BLaER1 (cell line): ENCODE data around the gene MACF1.
A peak's percentile ranks its signal among the peaks of the same experiment; 100 is the strongest.

Experiments used
- H3K27ac ChIP-seq: shearing (Covaris generic); formaldehyde crosslinking; 2 replicates; pipeline ENCODE4 v1.8.1; 2022
- H3K27me3 ChIP-seq: shearing (Covaris generic); formaldehyde crosslinking; 2 replicates; pipeline ENCODE4 v1.8.1; 2022
- H3K36me3 ChIP-seq: shearing (Covaris generic); formaldehyde crosslinking; 2 replicates; pipeline ENCODE4 v1.8.1; 2022
- H3K4me1 ChIP-seq: shearing (Covaris generic); formaldehyde crosslinking; 2 replicates; pipeline ENCODE4 v1.8.1; 2022
- H3K4me2 ChIP-seq: shearing (Covaris generic); formaldehyde crosslinking; 2 replicates; pipeline ENCODE4 v1.8.1; 2022
- H3K4me3 ChIP-seq: shearing (Covaris generic); formaldehyde crosslinking; 2 replicates; pipeline ENCODE4 v1.8.1; 2022
- H3K9ac ChIP-seq: shearing (Covaris generic); formaldehyde crosslinking; 2 replicates; pipeline ENCODE4 v1.8.1; 2022
- H3K9me3 ChIP-seq: shearing (Covaris generic); formaldehyde crosslinking; 2 replicates; pipeline ENCODE4 v1.8.1; 2022
- H4K20me1 ChIP-seq: shearing (Covaris generic); formaldehyde crosslinking; 2 replicates; pipeline ENCODE4 v1.8.1; 2022
- Cebpa-rat ChIP-seq: shearing (Covaris generic); IDR thresholded peaks from 2 replicates; pipeline ENCODE4 v1.8.1; 2022

The MACF1 gene

DNA sequence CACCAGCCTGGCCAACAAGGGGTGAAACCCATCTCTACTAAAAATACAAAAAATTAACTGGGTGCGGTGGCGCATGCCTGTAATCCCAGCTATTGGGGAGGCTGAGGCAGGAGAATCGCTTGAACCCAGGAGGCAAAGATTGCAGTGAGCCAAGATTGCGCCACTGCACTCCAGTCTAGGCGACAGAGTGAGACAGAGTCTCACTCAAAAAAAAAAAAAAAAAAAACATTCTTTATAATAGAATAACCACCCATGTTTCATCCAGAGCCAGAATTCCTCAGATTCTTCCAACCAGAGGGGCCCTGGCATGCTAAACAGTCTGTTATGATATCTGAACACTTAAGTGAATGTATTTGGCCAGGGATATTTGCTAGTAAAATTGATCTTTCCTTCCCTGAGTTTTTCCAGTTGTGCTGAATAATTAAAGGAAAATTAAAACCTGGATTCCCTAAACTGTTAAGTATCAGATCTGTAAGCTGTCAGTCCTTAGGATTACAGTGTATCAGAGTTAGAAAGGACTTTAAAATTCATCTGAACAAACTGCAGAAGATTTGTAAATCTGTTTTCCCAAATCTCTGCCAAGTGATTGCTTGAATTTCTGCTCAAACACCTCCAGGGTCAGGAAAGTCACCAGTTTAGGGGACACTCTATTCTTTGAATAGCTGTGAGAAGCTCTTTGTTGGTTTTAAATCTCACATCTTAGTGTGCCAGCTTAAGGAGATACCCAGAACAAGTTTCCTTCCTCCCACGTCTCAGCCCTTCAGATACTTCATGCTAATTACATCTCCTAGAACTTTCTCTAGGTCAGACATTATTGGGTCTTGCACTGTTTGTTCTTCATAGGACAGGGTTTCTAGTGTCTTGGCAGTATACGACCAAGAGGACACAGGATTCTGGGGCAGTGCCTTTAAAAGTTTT lies 202.3 kb downstream of the MACF1 start:
- no peak for TF ChIP-seq Cebpa-rat
- peaks cover 39% of the 10 kb centered on the region; the same call in 1 of the 2 replicates for H3K36me3 ChIP-seq
- peaks cover 91% of the 10 kb centered on the region for H4K20me1 ChIP-seq
- no peaks in the 10 kb centered on the region for H3K27me3 ChIP-seq
- H3K9ac ChIP-seq: no peak overlapping the region
- no peaks in the 10 kb centered on the region for H3K9me3 ChIP-seq
- H3K4me2 ChIP-seq: no peak overlapping the region; the same call in 1 of the 2 replicates
- no peak overlapping the region for H3K27ac ChIP-seq
- H3K4me1 ChIP-seq: peaks cover 68% of the 10 kb centered on the region
- no peak overlapping the region for H3K4me3 ChIP-seq

DNA sequence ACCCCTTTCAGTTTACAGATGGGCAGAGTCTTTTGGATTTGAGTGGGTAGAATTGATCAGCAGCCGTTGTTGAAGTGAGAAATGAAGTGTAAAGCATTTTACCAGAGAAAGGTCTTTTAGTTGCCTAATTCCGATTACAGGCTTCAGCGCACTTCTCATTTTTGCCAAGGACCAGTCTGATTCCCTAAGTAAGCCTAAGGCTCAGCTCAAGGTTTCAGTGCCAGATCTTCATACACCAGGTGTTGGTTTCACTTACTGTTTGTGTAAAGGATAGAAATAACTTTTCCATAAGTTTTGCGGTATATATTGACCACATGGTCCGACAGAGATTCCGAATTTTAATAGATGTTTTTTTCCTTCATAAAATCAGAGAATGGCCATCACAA lies 203.0 kb downstream of the MACF1 start:
- Histone ChIP-seq H3K4me3 (peak overlapping the region; percentile 86; the same call in 1 of the 2 replicates), H3K4me1 (peaks cover 75% of the 10 kb centered on the region), H3K9me3 (no peaks in the 10 kb centered on the region), H3K36me3 (peaks cover 39% of the 10 kb centered on the region), H3K27ac (no peak overlapping the region), H4K20me1 (peaks cover 91% of the 10 kb centered on the region), H3K9ac (peak overlapping the region; percentile 85), H3K4me2 (peak overlapping the region; percentile 95), H3K27me3 (no peaks in the 10 kb centered on the region)
- TF ChIP-seq Cebpa-rat: no peak

DNA sequence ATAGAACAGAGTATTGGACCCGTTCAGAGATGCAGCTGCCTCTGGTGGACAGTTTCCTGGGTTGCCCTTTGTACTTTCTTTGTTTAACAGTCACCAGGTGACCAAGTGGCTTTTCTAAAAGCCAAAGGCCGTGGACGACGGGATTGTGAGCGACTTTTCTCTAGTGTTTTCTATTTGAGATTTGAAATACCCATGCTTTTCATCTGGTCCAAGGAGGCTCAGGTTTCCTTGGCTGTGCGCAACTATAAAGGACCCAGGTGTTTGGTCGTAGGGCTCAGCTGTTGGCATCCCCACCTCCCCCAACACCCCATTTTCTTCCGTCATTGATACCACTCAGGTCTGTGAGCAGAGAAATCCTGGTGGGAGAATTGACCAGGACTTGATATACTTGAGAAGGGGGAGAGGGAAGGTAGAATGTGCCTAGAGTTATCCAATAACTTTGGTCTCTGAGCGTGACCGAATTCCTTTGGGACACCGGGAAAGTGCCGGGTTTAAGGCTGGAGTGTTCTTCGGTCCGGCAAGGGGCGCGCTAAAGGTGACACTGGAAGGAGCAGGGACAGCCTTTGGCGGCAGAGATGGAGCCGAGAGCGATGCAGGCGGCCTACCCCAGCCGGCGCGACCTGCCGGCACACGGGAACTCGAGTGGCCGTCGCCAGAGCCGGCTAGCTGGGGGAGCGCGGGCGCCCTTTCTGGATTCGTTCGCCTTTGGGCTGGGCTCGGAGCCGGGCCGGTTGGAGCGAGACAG lies 203.6 kb downstream of the MACF1 start:
- no peaks in the 10 kb centered on the region for H3K27me3 ChIP-seq
- peak overlapping the region; percentile 83 for H3K27ac ChIP-seq
- H3K4me2 ChIP-seq: peak overlapping the region; percentile 95
- H4K20me1 ChIP-seq: peaks cover 91% of the 10 kb centered on the region
- no peak for TF ChIP-seq Cebpa-rat
- H3K4me3 ChIP-seq: peak overlapping the region; percentile 86
- peaks cover 81% of the 10 kb centered on the region for H3K4me1 ChIP-seq
- peak overlapping the region; percentile 85 for H3K9ac ChIP-seq
- no peaks in the 10 kb centered on the region for H3K9me3 ChIP-seq
- H3K36me3 ChIP-seq: peaks cover 39% of the 10 kb centered on the region

DNA sequence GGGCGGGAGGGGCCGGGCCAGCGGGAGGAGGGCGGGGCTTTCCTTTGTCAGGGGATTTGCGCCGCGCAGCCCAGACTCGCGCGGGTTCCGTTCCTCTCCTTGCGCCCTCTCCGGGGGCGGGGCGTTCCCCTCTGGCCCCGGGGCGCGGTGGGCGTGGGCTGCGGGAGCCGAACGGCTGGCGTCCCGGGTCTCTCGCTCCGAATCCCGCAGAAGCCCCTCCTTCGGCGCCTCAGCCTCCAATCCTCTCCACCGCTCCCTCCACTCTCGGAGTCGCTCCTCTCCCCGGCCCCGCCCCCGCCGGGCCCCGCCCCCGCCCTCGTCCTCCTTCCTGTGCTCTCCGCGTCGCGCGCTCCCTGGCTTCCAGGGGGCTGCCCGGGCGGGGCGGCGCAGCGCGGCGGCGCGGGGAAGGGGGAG lies 204.2 kb downstream of the MACF1 start:
- peaks cover 91% of the 10 kb centered on the region for H4K20me1 ChIP-seq
- TF ChIP-seq Cebpa-rat: no peak

DNA sequence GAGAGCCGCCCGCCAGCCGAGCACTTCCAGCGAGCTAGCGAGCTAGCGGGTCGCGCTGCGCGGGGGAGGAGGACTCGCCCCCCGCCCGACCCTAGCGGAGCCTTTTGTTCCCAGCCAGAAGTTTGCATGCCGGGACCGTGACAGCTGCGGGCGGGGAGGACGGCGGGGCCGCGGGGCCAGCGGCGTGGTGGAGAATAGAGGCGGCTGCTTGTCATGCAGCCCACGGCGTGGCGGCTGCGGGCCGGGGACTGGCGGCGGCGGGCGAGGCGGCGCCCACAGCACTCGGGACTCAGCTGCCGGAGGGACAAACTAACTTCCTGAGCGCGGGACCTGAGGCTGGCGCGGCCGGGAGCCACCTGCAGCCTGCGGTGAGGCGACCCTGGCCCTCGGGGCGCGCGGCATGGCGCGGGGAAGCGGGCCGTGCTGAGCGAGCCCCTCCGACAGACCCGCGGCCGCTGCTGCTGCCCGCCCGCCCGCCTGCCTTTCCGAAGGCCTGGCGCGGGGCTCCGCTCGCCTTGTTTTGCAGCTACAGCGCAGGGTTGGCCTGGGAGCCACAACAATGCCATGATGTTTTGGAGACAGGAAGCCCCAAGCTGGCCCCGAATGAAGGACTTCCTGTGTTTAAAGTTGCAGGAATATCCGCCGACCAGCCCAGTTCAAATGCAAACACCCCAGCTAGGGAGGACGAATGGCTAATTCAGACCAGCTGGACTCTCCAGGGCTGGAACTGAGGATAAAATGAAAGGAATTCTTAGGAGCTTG lies 204.7 kb downstream of the MACF1 start:
- Histone ChIP-seq H3K36me3 (peaks cover 37% of the 10 kb centered on the region), H3K4me2 (peak overlapping the region; percentile 97), H4K20me1 (peaks cover 92% of the 10 kb centered on the region), H3K9me3 (no peaks in the 10 kb centered on the region), H3K9ac (peak overlapping the region; percentile 88), H3K4me1 (peaks cover 85% of the 10 kb centered on the region), H3K27me3 (no peaks in the 10 kb centered on the region), H3K4me3 (peak overlapping the region; percentile 86), H3K27ac (peak overlapping the region; percentile 83)
- no peak for TF ChIP-seq Cebpa-rat

More for the DNA sequence above, 204.2 kb downstream of the MACF1 start:
- H3K4me3 ChIP-seq: peak overlapping the region; percentile 86
- H3K27ac ChIP-seq: peak overlapping the region; percentile 83
- H3K36me3 ChIP-seq: peaks cover 35% of the 10 kb centered on the region
- peak overlapping the region; percentile 97 for H3K4me2 ChIP-seq
- peaks cover 82% of the 10 kb centered on the region for H3K4me1 ChIP-seq
- no peaks in the 10 kb centered on the region for H3K27me3 ChIP-seq
- H3K9me3 ChIP-seq: no peaks in the 10 kb centered on the region
- H3K9ac ChIP-seq: peak overlapping the region; percentile 88

DNA sequence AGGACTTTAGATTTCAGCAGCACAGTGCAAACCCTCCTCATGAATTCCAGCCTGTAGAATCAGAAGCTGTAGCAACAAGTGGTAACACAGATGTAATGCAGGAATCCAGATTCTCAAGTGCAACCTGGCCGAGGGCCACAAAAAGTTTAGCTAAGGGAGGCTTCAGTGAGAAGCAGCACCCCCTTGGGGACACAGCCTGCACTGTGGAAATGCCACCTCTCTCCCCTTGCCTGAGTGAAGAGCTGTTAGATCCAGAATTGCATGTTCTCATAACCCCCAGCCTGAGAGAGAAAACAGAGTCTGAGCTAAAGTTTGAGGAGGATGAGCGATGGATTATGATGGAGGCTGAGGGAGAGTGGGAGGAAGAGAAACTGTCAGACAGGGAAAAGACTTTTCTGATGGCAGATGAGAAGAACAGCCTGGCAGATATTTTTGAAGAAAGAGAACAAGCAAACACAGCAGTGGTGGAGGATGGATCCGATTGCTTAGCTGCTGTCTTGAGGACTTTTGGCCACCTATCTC lies 206.5 kb downstream of the MACF1 start:
- H3K27me3 ChIP-seq: no peaks in the 10 kb centered on the region
- H3K9me3 ChIP-seq: no peaks in the 10 kb centered on the region
- H3K9ac ChIP-seq: peak overlapping the region; percentile 88
- H3K4me1 ChIP-seq: peaks cover 75% of the 10 kb centered on the region
- no peak overlapping the region for H3K4me3 ChIP-seq
- H4K20me1 ChIP-seq: peaks cover 92% of the 10 kb centered on the region
- H3K27ac ChIP-seq: 0 out of 2 replicates have a peak overlapping the region, but pooled peaks have one; percentile 27
- peak overlapping the region; percentile 97 for H3K4me2 ChIP-seq
- H3K36me3 ChIP-seq: peaks cover 40% of the 10 kb centered on the region
- TF ChIP-seq Cebpa-rat: no peak

DNA sequence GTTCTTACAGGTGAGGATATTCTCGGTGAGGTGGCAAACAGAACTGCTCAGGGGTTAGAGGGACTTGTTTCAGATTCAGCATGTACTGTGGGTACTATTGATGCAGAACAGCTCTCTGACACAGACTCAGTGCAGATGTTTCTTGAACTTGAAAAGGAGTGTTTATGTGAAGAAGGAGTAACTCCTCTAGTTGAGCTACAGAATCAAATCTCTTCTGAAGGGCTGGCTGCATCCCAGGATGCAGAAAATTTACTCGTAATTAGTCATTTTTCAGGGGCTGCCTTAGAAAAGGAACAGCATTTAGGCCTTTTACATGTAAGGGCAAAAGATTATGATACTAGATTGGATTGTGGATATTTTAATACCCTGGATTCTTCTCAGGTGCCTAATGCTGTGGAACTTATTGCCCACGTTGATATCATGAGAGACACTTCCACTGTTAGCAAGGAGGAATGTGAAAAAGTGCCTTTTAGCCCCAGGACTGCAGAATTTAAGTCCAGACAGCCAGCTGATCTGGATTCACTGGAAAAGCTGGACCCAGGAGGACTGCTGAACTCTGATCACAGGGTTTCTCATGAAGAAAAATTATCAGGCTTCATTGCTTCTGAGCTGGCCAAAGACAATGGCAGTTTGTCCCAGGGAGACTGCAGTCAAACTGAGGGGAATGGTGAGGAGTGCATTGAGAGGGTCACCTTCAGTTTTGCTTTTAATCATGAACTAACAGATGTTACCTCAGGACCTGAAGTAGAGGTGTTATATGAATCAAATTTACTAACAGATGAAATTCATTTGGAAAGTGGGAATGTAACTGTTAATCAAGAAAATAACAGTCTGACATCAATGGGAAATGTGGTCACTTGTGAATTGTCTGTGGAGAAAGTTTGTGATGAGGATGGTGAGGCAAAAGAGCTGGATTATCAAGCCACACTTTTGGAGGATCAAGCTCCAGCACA lies 207.3 kb downstream of the MACF1 start:
- Histone ChIP-seq H4K20me1 (peaks cover 92% of the 10 kb centered on the region), H3K9ac (peak overlapping the region; percentile 67), H3K27ac (peak overlapping the region; percentile 27; the same call in 1 of the 2 replicates), H3K36me3 (peaks cover 48% of the 10 kb centered on the region), H3K4me1 (peaks cover 68% of the 10 kb centered on the region), H3K4me2 (peak overlapping the region; percentile 97), H3K9me3 (no peaks in the 10 kb centered on the region), H3K27me3 (no peaks in the 10 kb centered on the region), H3K4me3 (no peak overlapping the region)
- no peak for TF ChIP-seq Cebpa-rat

DNA sequence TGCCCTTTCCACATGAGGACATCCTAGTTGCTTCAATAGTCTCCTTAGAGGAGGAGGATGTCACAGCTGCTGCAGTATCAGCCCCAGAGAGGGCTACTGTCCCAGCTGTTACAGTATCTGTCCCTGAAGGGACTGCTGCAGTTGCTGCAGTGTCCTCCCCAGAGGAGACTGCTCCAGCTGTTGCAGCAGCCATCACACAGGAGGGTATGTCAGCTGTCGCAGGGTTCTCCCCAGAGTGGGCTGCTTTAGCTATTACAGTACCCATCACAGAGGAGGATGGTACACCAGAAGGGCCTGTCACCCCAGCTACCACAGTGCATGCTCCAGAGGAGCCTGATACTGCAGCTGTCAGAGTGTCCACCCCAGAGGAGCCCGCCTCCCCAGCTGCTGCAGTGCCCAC lies 208.4 kb downstream of the MACF1 start:
- H3K4me1 ChIP-seq: peaks cover 57% of the 10 kb centered on the region
- no peaks in the 10 kb centered on the region for H3K27me3 ChIP-seq
- H3K9me3 ChIP-seq: no peaks in the 10 kb centered on the region
- no peak for TF ChIP-seq Cebpa-rat
- H3K4me2 ChIP-seq: peak overlapping the region; percentile 97
- H3K4me3 ChIP-seq: no peak overlapping the region
- no peak overlapping the region for H3K27ac ChIP-seq
- peak overlapping the region; percentile 8; the same call in 1 of the 2 replicates for H3K9ac ChIP-seq
- peaks cover 52% of the 10 kb centered on the region for H3K36me3 ChIP-seq
- H4K20me1 ChIP-seq: peaks cover 91% of the 10 kb centered on the region
